Measurements from ENCODE around the gene METTL23.

- TF ChIP-seq CTCF (IDR thresholded peaks at IDR 0.05; ENCODE audit: poor library complexity, severe bottlenecking) (no peak), REST (IDR thresholded peaks at IDR 0.05; ENCODE audit: borderline replicate concordance) (no peak), POLR2AphosphoS5 (IDR thresholded peaks at IDR 0.05) (no peak), MXI1 (conservative IDR thresholded peaks at IDR 0.05; ENCODE audit: poor library complexity, severe bottlenecking) (no peak), TAF1 (IDR thresholded peaks at IDR 0.05; ENCODE audit: low read depth) (no peak), EP300 (conservative IDR thresholded peaks at IDR 0.05; ENCODE audit: poor library complexity, severe bottlenecking) (no peak), EZH2 (IDR thresholded peaks at IDR 0.05; ENCODE audit: borderline replicate concordance, insufficient read depth, low read length, poor library complexity, severe bottlenecking) (no peak)
Measured at GRCh38 chr17:76689859-76690258, 36.8 kb upstream of the METTL23 start.
